GM12872 (cell line): Measurements from ENCODE around the gene IFITM1.

Experiments
- TF ChIP-seq, protein P1 (sequence below): IDR thresholded peaks from 3 replicates; pipeline ENCODE4 v1.5.1; 2011; ENCODE audit warnings: low read depth, mild to moderate bottlenecking, low read length, moderate library complexity; ENCODE audit not compliant: insufficient read depth

IFITM1 gene

DNA sequence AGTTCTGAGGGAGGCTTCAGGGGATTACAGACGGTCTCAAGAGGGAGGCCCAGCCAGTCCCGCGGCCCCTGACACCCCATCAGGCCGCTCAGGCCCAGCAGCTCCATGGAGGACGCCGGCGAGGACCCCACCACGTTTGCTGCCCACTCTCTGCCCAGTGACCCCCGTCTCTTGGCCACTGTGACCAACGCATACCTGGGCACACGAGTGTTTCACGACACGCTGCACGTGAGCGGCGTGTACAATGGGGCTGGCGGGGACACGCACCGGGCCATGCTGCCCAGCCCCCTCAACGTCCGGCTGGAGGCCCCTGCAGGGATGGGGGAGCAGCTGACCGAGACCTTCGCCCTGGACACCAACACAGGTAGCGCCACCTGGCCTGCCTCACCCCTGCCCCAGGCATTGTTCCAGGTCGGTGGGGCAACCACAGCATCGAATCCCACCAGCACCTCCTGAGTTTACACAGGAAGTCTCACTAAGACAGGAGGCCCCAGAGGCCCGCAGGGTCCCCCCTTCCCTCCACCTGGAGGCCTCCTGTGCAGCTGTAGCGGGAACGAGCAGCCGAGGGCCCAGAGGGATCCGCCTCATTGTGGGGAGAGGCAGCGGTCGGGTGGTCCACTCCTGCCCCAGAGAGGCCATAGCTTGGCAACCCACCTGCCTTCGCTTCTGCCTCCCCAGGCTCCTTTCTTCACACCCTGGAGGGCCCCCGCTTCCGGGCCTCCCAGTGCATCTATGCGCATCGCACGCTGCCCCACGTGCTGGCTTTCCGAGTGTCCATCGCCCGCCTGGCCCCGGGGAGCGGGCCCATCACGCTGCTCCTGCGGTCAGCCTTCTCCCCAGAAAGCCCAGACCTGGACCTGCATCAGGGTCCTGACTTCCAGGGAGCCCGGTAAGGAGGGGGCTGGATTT is 23.9 kb upstream of the IFITM1 start:
- TF ChIP-seq, protein P1, sequence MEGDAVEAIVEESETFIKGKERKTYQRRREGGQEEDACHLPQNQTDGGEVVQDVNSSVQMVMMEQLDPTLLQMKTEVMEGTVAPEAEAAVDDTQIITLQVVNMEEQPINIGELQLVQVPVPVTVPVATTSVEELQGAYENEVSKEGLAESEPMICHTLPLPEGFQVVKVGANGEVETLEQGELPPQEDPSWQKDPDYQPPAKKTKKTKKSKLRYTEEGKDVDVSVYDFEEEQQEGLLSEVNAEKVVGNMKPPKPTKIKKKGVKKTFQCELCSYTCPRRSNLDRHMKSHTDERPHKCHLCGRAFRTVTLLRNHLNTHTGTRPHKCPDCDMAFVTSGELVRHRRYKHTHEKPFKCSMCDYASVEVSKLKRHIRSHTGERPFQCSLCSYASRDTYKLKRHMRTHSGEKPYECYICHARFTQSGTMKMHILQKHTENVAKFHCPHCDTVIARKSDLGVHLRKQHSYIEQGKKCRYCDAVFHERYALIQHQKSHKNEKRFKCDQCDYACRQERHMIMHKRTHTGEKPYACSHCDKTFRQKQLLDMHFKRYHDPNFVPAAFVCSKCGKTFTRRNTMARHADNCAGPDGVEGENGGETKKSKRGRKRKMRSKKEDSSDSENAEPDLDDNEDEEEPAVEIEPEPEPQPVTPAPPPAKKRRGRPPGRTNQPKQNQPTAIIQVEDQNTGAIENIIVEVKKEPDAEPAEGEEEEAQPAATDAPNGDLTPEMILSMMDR: no peak

DNA sequence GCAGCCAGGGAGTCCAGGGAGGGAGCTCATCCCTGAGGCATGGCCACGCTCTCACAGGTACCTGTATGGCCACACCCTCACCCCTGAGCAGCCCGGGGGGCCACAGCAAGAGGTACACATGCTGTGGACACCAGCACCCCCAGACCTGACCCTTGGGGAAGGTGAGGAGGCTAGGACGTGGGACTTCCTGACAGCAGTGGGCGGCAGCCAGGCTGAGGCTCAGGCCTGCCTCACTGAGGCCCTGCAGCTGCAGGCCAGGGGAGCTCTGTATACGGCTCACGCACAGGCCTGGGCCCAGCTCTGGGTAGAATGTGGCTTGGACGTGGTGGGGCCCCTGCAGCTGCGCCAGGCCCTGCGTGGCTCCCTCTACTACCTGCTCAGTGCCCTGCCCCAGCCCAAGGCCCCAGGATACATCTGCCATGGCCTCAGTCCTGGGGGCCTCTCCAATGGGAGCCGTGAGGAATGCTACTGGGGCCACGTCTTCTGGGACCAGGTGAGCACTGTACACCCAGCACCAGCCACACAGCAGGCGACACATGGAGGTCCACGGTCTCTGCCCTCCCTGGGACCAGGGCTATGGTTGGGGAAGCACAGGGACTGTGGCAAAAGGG is 23.1 kb upstream of the IFITM1 start:
- TF ChIP-seq, protein P1: no peak

DNA sequence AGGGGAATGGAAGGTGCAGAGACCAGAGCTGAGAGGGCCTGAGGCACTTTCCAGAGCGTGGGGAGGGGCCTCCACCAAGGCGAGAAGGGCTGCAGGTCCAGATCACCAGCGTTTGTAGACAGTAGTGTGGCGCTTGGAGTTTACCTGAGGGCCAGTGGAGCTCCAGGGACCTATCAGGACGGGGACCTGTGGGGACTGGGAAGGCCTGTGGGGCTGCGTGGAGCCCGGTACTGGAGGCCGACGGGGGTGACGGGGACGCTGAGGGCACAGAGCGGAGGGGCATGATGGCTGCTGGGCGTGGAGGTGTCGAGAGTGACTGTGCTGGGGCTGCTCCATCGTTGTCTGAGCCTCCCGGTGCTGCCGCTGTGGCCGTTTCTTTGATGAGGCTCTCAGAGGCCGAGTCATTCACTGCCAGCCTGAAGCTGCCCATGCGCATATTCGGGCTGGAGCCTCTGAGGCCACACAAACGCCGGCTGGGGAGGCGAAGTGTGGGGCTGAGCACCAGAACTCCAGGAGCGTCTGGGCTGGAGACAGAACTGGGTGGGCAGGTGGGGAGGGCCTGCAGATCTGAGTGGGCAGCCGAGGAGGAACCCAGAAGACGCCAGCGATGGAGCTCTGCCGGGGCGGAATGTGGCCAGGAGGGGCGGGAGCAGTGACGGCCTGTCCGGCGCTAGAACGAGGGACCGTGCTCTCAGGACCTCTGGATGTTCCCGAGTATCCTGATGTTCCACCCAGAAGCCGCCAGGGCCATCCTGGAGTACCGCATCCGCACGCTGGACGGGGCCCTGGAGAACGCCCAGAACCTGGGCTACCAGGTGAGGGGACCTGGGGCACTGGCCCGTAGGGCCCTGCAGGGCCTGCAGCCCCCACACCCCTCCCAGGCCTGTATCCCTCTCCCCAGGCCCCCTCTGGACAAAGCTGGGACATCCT is 22.3 kb upstream of the IFITM1 start:
- TF ChIP-seq, protein P1: no peak

DNA sequence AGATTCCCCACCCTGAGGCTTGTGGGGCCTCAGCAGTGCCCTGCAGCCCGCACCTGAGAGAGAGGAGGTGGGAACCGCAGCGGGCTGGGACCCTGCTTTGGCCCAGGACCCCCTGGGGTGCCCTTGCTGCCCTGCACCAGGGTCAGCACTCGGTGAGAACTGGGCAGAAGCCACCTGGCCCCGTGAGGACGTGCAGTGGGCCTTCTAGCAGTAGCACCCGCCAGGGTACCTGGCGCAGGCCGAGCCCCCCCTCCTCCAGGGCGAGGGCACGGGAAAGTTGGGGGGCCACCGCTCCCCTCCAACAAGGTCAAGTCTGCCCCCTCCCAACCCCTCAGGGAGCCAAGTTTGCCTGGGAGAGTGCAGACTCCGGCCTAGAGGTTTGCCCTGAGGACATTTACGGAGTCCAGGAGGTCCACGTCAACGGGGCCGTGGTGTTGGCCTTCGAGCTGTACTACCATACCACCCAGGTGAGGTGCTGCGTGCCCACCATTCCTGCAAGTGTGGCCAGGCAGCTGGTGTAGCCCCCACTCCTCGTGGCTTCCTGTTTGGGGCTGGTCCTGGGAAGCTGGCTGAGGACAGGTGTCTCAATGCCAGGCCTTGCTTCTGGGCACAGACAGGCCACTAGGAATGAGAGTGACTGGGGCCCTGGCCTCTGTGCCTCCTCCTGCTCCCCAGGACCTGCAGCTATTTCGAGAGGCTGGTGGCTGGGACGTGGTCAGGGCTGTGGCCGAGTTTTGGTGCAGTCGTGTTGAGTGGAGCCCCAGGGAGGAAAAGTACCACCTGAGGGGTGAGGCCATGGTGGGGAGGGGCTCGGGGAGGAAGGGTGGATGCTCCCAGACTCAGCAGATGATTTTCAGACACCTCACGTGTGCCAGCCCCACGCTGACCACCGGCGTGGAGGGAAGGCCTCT is 21.4 kb upstream of the IFITM1 start:
- TF ChIP-seq, protein P1: no peak

DNA sequence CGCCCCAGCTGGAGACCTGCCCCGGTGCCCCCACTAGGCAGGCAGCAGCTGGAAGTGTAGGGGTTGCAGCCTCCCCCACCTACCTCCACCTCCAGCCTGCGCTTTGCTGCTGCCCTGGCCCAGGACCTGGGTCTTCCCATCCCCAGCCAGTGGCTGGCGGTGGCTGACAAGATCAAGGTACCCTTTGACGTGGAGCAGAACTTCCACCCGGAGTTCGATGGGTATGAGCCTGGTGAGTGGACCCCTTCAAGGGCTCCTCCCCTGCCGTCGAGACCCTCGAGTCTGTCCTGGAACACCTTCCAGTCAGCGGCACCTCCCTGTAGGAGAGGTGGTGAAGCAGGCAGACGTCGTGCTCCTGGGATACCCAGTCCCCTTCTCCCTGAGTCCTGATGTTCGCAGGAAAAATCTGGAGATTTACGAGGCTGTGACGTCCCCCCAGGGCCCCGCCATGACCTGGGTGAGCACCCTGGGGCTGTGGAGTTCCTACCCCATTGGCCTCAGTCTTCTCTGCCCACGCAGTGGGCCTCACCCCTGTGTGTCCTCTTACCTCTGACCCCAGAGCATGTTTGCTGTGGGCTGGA is 20.5 kb upstream of the IFITM1 start:
- TF ChIP-seq, protein P1: no peak

DNA sequence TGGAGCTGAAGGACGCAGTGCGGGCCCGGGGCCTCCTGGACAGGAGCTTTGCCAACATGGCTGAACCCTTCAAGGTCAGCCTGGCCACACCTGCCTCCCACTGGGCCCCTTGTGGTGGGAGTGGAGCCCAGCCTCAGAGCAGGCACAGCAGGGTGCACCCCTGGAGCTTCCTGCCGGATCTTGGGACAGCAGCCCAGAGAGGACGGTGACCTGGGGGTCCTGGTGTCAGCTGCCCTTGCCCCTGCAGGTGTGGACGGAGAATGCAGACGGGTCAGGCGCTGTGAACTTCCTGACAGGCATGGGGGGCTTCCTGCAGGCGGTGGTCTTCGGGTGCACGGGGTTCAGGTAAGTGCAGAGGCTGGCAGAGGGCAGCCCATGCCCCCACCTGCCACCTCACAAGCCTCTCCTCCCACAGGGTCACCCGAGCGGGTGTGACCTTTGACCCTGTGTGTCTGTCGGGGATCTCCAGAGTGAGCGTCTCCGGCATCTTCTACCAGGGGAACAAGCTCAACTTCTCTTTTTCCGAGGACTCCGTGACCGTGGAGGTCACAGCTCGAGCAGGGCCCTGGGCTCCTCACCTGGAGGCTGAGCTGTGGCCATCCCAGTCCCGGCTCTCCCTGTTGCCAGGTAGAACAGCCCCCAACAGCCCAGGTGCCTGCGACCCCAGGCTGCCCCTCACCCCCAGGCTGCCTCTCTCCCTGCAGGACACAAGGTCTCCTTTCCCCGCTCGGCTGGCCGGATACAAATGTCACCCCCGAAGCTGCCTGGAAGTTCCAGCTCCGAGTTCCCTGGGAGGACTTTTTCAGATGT is 19.8 kb upstream of the IFITM1 start:
- TF ChIP-seq, protein P1: no peak
